GM19468 (cell line): ENCODE results near the gene TMEM181.
"Not testable (repeated sequence)": the region's sequence is repeated elsewhere in the genome, so short reads cannot be mapped to it uniquely, and the experiment has no call there.

Source experiments
- ATAC-seq: cut with Tn5 transposase; IDR thresholded peaks from one replicate; pipeline ENCODE4 v1.9.1; 2021; ENCODE audit warnings: mild to moderate bottlenecking, moderate library complexity, moderate number of reproducible peaks; ENCODE audit not compliant: unreplicated experiment; ENCODE audit errors: extremely low read depth

Gene TMEM181

DNA sequence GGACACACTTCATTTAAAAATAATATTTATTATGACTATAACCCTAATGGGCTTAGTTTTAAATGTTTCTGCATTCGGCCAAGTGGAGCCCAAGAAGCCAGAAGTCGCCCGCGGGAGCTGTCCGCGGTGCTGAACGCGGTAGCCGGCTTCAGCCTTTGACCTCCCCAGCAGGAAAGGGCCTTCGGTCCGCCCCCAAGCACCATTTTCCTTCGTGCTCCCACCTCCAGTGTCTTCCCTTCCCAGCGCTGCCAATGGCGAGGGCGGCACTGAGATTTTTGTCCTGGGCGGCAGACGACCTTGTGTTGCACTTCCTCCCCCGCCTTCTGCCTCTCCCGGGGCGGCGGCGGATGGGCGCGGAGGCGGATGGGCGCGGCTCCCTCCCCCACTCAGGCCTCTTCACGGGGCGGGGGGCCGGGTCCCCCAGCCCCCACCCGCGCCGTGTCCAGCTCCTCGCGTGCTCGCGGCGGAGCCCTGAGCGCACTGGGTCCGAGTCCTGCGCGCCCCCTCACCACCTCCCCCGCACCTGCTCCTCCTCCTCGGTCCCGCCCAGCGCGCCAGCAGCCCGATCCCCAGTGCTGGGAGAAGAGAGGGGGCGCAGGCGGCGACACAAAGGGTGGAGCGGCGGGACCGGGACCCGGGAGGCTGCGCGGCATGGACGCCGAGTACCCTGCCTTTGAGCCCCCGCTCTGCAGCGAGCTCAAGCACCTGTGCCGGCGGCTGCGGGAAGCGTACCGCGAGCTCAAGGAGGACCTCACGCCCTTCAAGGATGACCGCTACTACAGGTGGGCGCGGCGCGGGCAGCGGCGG is 23.6 kb upstream of the TMEM181 start:
- ATAC-seq: no peak

- no peak for ATAC-seq
Observed at GRCh38 chr6:158536891-158537798, 22.7 kb upstream of the TMEM181 start.

- ATAC-seq: no peak
Observed at GRCh38 chr6:158538741-158539140, 21.1 kb upstream of the TMEM181 start.

DNA sequence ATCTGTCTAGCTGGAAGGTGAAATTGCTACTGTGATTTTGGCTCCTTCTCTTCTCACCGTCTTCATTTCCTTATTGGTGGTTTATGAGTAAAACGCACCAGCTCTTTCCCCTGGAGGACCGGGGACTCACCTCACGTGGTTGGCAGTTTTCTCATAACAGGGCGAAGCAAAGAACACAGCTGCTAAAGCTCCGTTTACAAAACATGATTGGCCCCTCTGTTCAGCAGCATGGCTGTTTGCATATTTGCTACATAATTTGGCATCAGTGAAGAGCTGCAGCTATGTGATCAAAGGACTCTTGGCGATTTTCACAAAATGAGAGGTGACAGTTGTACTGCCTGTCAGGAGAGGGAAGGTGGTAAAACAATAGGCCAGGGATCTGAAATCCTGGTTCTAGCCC is 20.5 kb upstream of the TMEM181 start:
- ATAC-seq: no peak

GRCh38 chr6:158539881-158540280 is 20.0 kb upstream of the TMEM181 start:
- ATAC-seq: no peak

GRCh38 chr6:158543606-158544185 is 16.2 kb upstream of the TMEM181 start:
- ATAC-seq: no peak

DNA sequence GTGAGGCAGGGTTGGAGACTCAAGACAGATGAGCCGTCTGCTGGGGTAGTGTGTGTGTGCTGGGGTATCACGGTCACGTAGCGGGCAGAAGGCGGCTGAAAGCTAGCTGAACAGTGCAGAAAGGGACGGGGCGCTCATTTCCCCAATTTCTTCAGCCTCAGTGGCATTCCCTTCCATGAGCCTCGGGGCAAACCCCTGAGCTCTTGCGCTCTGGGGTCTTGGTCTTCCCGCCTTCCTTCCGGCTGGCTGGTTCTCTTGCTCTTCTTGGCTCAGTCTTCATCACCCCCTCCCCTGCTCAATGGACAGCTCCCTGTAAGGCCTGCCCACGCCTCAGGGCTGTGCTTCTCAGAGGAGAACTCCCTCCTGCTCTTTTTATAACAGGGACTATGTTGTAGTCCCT is 15.5 kb upstream of the TMEM181 start:
- ATAC-seq: no peak

DNA sequence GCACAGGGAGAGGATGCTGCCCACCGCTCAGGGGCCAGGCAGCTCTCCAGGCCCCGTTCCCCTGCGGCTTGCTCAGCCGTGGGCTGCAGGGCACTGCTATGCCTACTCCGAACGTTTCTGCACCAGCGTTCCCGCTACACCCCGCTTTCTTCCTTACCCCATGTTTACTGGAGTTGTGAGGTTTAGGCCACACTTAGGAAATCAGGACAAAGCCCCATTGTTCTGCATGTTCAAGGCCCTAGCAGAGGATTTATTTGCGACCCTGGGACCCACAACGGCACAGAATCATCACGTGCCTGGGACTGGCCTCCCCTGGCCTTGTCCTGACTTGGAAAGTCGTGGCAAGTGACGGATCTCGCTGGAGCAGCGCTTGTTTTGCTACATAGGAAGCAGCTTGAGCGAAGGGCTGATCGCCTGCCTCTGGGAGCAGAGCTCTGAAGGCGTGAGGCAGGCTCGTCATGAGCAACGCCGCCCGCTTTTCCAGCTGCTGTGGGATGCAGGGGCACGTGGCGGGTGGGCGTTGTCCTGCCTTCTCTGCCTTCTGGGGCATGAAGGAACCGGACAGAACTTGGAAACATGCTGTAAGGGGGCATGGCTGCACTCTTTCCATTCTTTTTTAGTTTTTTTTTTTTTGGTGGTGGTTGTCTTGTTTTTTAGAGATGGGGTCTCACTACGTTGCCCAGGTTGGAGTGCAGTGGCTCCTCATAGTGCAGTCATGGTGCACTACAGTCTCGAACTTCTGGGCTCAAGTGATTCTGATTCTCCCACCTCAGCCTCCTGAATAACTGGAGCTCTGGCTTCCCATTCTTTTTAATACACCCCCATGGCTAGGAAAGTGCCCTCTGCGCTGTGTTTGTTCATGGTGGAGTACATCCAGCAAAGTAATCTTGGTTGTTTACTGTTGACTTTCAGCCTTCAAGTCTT is 14.6 kb upstream of the TMEM181 start:
- ATAC-seq: no peak

- ATAC-seq: no peak
Observed at GRCh38 chr6:158548418-158549161, 11.3 kb upstream of the TMEM181 start.

- no peak for ATAC-seq
Observed at GRCh38 chr6:158552055-158552795, 7.7 kb upstream of the TMEM181 start.

GRCh38 chr6:158552796-158553138 is 7.1 kb upstream of the TMEM181 start:
- ATAC-seq: no peak

DNA sequence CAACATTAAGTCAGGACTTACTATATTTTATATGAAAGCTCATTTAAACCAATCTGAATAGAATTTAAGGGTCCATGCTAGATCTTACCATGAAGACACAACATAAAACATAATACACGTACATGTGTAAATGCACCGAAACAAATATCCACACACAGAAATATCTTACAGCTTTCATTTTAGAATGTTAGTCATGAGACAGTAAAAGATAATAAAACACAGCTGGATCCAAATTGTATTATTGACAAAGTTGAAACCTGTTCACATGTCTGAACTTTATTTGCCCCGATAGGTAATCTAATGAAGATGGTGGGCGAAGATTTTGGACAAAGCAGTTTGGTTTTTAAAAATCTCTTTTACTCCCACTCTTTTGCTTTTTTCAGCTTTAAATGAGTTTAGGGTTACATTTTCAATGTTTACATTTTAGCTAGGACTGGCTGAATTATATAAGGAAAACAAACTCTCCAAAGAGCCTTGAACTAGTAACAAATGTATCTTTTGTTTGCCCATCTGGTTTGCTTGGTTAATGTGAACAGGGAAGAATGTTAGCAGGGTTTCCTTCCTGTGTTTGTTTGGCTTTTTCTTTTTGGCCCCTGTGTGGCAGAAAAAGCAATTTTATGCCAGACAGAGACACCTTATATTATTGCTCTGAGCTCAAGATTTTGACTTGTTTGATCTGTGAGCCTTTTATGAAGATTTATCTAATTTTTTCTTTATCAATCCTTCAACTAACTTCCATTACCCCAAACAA is 5.1 kb upstream of the TMEM181 start:
- no peak for ATAC-seq

GRCh38 chr6:158556113-158556512 is 3.8 kb upstream of the TMEM181 start:
- ATAC-seq: no peak

GRCh38 chr6:158557110-158557509 is 2.8 kb upstream of the TMEM181 start:
- ATAC-seq: not testable (repeated sequence)

DNA sequence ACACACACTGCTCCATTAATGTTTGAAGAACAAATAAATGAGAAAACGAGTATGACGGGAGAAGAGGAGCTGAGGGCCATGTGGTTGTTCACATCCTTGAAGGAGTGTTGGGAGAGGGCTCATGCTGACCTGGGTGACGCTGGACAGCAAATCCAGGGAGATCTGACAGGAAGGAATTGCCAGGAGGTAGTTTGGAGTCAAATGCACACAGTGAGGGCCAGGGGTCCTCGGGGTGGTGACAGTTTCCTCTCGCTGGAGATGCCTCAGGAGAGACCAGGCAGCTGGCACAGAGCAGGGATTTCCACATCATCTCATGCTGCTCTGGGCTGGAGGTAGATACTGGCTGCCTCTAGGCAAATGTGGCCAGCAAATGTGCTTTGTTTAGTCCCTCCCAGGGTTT is 2.0 kb upstream of the TMEM181 start:
- no peak for ATAC-seq

- ATAC-seq: no peak
Observed at GRCh38 chr6:158558415-158559306, 1.2 kb upstream of the TMEM181 start.

DNA sequence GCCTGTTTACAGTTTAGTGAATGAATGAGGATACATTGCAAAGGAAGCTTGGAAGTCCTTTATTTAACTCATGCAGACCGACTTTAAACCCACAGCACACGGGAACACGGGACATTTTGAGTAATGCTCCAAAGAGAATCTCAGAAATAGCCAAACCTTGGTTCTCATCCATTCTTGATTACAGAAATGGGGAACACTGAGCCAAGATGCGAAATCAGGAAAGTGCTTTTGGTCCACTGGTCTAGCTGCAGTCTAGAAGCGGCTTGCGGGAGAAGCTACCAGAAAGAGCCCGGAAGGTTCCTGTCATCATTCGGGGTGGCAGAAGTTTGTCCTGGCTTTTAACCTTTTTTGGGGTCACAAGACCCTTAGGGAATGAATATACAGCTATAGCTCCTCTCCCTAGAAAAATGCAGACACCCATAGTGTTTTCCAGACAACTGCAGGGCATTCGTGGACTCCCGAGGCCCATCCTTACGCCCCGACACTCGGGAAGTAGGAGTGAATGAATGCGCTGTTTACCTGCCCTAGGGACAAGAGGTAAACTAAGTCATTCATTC is 475 bp upstream of the TMEM181 start:
- ATAC-seq: no peak
